GM23338 (cell line): ENCODE measurements around the gene PTPRN2.

Experiments used
- CTCF ChIP-seq, 2 experiments: fragments of 200-600 bp in 1 of 2; sonication (generic) in 1 of 2; conservative IDR thresholded peaks; 2 replicates each; pipeline versions ENCODE4 v1.5.1 to v1.6.1; 2016 to 2017; ENCODE audit warnings: antibody characterized with exemption in 2 of 2, low read depth in 2 of 2, mild to moderate bottlenecking in 2 of 2, moderate library complexity in 1 of 2
- EZH2 ChIP-seq: fragments of 200-600 bp; sonication (generic); IDR thresholded peaks from one replicate; pipeline ENCODE4 v1.8.0; 2017; ENCODE audit warnings: antibody characterized with exemption, mild to moderate bottlenecking, low read depth; ENCODE audit not compliant: unreplicated experiment
- JUNB ChIP-seq: IDR thresholded peaks from one replicate; pipeline ENCODE4 v1.6.1; 2016; ENCODE audit warnings: antibody characterized with exemption; ENCODE audit not compliant: unreplicated experiment
- POLR2AphosphoS5 ChIP-seq: IDR thresholded peaks from 2 replicates; pipeline ENCODE4 v1.6.1; 2016; ENCODE audit warnings: antibody characterized with exemption, low read depth
- REST ChIP-seq: IDR thresholded peaks from one replicate; pipeline ENCODE4 v1.6.1; 2018; ENCODE audit warnings: antibody characterized with exemption; ENCODE audit not compliant: unreplicated experiment

- TF ChIP-seq CTCF (conservative IDR thresholded peaks at IDR 0.05; ENCODE audit: low read depth in 2 of 2) (no peak), REST (no peak), EZH2 (no peak), JUNB (no peak), POLR2AphosphoS5 (no peak)
Observed at GRCh38 chr7:157969995-157970394, 617.6 kb downstream of the PTPRN2 start.
